Measurements from ENCODE around the gene TUBGCP6. TPM values are rescaled to one million over a fixed set of nuclear protein-coding genes. Genes with fewer than 3 reads are reported as not detected.
A peak's percentile ranks its signal among the peaks of the same experiment; 100 is the strongest.

TUBGCP6 gene
- total RNA-seq, 1 donor from 2014 or later, result 18.2 TPM

DNA sequence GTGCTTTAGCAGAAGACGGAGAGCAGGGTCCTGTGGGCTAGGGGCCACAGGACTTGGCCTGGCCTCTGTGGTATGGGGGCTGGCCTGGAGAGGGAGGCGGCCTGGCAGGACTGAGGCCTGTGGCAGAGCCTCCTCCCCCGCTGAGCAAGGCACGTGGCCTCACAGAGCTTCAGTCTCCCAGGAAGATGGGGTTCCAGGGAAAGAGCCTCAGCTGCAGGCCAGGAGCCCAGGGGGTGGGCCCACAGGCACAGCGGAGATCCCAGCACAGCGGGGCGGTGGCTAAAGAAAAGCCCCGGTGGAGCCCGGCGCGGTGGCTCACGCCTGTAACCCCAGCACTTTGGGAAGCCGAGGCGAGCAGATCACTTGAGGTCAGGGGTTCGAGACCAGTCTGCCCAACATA is 14.5 kb upstream of the TUBGCP6 start:
- no peak for FAIRE-seq
- Histone ChIP-seq H3K36me3 (ENCODE audit: control insufficient read depth, insufficient read depth, low read length) (peaks cover 4% of the 10 kb centered on the region), H3K27me3 (ENCODE audit: control insufficient read depth, insufficient read depth, low read length) (no peaks in the 10 kb centered on the region), H3K4me3 (ENCODE audit: low read depth, low read length) (no peak overlapping the region)
- TF ChIP-seq, protein P1, sequence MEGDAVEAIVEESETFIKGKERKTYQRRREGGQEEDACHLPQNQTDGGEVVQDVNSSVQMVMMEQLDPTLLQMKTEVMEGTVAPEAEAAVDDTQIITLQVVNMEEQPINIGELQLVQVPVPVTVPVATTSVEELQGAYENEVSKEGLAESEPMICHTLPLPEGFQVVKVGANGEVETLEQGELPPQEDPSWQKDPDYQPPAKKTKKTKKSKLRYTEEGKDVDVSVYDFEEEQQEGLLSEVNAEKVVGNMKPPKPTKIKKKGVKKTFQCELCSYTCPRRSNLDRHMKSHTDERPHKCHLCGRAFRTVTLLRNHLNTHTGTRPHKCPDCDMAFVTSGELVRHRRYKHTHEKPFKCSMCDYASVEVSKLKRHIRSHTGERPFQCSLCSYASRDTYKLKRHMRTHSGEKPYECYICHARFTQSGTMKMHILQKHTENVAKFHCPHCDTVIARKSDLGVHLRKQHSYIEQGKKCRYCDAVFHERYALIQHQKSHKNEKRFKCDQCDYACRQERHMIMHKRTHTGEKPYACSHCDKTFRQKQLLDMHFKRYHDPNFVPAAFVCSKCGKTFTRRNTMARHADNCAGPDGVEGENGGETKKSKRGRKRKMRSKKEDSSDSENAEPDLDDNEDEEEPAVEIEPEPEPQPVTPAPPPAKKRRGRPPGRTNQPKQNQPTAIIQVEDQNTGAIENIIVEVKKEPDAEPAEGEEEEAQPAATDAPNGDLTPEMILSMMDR (IDR thresholded peaks at IDR 0.05; ENCODE audit: insufficient read depth, low read length, severe bottlenecking), result no peak
- DNase-seq (ENCODE audit: low read depth), result no peak

DNA sequence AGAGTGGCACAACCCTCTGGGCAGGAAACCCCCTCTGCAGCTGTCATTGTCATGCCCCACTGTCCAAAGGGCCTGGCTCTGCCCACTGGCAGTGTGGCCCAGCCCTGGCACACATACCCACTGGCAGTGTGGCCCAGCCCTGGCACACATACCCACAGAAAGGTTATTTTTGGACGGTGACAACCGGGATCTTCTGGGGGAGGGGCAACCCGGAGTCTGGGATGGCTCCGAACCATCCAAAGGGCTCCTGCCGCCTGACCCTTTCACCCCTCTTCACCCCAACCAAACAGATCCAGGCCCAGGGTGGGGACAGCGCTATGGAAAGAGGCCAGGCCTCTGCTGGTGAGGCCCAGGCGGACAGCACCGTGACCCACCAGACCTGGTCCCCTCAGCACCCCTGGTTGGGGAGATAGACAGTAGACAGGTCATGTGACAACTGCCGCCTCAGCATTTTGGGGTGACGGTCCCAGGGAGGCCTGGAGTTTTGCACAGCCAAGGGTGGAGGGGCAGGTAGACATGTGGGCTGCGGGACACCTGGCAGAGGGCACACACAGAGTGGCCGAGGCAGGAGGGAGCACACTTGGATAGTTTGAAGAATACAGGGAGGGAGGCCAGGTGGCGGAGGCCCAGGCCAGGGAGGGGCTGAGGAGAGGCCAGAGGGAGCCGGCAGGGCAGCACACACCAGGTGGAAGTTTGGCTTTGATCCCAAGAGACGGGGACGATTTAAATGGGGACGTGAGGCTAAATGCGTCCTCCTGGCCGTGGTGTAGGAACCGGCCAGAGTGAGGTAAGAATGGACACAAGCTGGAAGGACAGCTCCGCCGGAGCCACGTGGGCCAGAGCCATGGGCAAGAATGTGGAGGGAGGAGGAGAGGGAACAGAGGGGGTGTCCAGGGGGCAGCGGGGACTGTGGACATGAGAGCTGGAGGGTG is 13.8 kb upstream of the TUBGCP6 start:
- Histone ChIP-seq H3K27me3 (ENCODE audit: control insufficient read depth, insufficient read depth, low read length) (no peaks in the 10 kb centered on the region), H3K4me3 (ENCODE audit: low read depth, low read length) (no peak overlapping the region), H3K36me3 (ENCODE audit: control insufficient read depth, insufficient read depth, low read length) (peaks cover 4% of the 10 kb centered on the region)
- TF ChIP-seq, protein P1 (IDR thresholded peaks at IDR 0.05; ENCODE audit: insufficient read depth, low read length, severe bottlenecking), result no peak
- FAIRE-seq, result peak; percentile 18
- DNase-seq (ENCODE audit: low read depth), result no peak

DNA sequence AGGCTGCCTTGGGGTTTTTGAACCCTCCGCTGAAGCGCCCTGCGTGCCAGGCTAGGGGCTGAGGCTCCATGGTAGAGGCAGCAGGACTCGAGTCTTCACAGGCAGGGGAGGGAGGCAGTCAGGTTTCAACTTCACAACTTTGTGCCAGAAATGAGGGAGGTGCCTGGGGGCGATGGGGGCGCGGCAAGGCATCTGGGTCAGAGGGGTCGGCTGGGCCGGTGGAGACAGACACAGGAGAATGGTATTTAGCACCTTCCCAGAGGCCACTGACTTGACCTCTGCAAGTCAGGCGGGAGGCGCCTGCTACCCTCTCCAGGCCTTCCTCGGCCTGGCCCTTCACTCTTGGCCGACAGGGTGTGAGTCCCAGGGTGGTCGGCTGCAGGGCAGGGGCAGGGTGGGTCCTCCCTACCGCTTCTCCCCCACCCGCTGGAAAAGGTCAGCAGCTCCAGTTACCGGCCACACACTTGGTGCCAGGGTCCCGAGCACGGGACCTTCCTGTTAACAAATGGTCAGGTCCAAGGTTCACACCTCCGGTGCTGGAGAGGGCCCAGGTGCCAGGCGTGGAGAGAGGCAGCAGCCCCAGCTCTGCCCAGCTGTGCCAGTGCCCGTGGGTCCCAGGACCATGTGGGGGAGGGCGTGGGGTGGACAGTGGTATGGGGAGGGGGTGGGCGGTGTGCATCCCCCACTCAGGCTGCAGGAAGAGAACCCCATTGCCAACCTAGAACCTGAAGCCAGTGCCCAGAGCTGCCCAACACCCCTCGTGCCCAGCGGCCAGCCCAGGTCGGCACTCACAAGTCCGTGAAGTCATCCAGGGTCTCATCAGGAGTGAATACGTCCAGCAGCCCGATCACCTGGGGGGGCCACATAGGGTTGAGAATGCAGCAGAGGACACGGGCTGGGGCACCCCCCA is 12.9 kb upstream of the TUBGCP6 start:
- H3K27me3 ChIP-seq (ENCODE audit: control insufficient read depth, insufficient read depth, low read length), result no peaks in the 10 kb centered on the region
- H3K36me3 ChIP-seq (ENCODE audit: control insufficient read depth, insufficient read depth, low read length), result peaks cover 5% of the 10 kb centered on the region
- TF ChIP-seq, protein P1 (IDR thresholded peaks at IDR 0.05; ENCODE audit: insufficient read depth, low read length, severe bottlenecking), result no peak
- DNase-seq (ENCODE audit: low read depth) (no peak), FAIRE-seq (no peak)
- no peak overlapping the region for H3K4me3 ChIP-seq (ENCODE audit: low read depth, low read length)

DNA sequence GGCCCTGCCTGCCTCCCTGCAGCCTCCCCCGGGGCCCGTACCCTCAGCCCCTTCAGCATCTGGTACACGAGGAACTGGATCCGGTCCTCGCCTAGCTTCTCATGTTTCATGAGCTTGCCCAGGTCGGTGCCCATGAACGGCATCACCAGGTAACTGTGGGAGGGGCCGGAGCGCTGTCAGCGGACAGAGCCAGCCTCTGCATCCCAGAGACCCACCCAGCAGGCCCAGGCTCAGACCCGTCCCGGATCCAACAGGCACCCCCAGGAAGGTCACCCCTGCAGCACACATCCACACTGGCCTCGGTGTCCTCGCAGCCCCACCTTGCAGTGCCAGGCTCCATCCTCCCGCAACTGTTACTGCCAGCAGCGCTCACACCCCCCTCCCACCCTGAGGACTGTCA is 12.2 kb upstream of the TUBGCP6 start:
- peaks cover 5% of the 10 kb centered on the region for H3K36me3 ChIP-seq (ENCODE audit: control insufficient read depth, insufficient read depth, low read length)

DNA sequence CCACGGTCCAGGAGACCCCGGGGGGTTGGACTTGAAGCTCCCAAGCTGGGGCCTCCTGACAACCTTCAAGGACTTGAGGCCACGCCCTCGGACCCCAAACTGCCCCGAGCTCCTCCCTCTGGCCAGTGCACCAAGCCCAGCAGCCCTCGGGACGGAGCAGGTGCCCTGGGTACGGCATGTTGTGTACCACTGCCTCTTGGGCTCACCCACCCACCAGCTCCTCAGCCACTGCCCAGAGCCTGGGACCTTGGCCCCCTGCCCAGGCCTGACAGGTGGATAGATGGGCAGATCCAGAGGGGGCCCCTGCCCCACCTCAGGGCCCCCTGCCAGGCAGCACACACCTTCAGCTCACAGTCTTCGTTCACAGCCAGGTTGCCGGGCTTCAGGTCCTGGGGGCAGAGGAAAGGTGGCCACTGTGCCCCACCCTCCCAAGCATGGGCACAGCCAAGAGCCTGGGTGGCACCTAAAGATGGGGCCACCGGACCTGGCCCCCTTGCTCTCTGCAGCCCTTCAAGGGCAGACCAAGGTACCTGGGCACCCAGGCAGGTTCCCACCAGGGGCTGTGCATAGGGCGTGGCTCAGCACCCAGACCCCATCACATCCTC is 11.5 kb upstream of the TUBGCP6 start:
- no peak overlapping the region for H3K4me3 ChIP-seq (ENCODE audit: low read depth, low read length)
- H3K27me3 ChIP-seq (ENCODE audit: control insufficient read depth, insufficient read depth, low read length), result no peaks in the 10 kb centered on the region
- TF ChIP-seq, protein P1 (IDR thresholded peaks at IDR 0.05; ENCODE audit: insufficient read depth, low read length, severe bottlenecking), result no peak
- peaks cover 5% of the 10 kb centered on the region for H3K36me3 ChIP-seq (ENCODE audit: control insufficient read depth, insufficient read depth, low read length)
- FAIRE-seq (no peak), DNase-seq (ENCODE audit: low read depth) (no peak)

More for the DNA sequence above, 12.2 kb upstream of the TUBGCP6 start:
- H3K4me3 ChIP-seq (ENCODE audit: low read depth, low read length), result no peak overlapping the region
- DNase-seq (ENCODE audit: low read depth) (no peak), FAIRE-seq (peak; percentile 55)
- no peaks in the 10 kb centered on the region for H3K27me3 ChIP-seq (ENCODE audit: control insufficient read depth, insufficient read depth, low read length)
- TF ChIP-seq, protein P1 (IDR thresholded peaks at IDR 0.05; ENCODE audit: insufficient read depth, low read length, severe bottlenecking), result no peak
